Measurements from ENCODE around the gene LTN1. TPM values are rescaled to one million over a fixed set of nuclear protein-coding genes. Genes with fewer than 3 reads are reported as not detected.

The LTN1 gene
- polyA plus RNA-seq, 1 of the 3 experiments (the other 2 are of a cell fraction): 3.2 TPM

DNA sequence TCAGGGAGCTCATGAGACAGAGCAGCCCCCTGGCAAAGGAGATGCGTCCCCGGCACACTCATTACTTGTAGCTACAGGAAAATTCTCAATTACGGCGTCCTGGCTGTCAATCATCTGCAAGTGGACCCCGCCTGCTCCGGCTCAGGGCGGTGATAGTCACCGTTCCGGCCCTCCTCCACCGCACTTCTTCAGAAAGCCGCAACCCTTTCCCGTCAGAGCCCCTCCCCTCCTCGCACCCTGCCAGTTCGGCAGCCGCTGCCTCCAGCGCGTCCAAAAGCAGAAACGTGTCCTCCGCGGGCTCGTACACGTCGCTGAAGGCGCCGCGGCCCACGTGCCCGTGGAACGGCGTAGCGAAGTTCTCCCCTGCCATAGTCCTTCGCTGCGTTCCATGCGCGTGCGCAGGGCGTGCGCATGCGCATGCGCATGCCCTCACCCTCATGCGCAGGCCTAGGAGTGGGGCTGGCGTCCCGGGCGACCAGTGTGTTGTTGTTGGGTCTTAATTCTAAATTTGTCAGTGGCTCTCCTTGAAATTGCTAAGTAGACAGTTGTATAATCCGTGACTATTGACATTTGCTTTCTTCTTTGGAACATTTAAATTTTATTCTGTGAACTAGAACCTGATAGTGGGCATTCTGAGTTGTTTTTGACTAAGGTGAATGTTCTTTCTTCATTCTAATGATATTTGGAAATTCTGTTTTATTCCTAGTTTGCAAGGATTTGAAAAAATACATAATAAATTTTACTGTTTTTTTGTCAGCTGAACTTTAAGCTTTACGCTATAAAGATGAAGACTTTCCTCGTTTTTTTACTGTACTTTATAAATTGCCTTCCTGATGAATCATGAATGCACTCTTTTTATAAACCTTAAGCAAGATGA, 107.5 kb downstream of the LTN1 start (continued):
- TF ChIP-seq SMC3 (IDR thresholded peaks at IDR 0.05; ENCODE audit: low read depth, low read length): no peak
- TF ChIP-seq, protein P1, sequence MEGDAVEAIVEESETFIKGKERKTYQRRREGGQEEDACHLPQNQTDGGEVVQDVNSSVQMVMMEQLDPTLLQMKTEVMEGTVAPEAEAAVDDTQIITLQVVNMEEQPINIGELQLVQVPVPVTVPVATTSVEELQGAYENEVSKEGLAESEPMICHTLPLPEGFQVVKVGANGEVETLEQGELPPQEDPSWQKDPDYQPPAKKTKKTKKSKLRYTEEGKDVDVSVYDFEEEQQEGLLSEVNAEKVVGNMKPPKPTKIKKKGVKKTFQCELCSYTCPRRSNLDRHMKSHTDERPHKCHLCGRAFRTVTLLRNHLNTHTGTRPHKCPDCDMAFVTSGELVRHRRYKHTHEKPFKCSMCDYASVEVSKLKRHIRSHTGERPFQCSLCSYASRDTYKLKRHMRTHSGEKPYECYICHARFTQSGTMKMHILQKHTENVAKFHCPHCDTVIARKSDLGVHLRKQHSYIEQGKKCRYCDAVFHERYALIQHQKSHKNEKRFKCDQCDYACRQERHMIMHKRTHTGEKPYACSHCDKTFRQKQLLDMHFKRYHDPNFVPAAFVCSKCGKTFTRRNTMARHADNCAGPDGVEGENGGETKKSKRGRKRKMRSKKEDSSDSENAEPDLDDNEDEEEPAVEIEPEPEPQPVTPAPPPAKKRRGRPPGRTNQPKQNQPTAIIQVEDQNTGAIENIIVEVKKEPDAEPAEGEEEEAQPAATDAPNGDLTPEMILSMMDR (IDR thresholded peaks at IDR 0.05): no peak
- no peak for TF ChIP-seq FOSL2 (IDR thresholded peaks at IDR 0.05; ENCODE audit: borderline replicate concordance, low read depth)
- TF ChIP-seq SIN3A (IDR thresholded peaks at IDR 0.05; ENCODE audit: borderline replicate concordance, low read depth, low read length): peak; percentile 58; the same call in 1 of the 2 replicates
- TF ChIP-seq ELF1 (IDR thresholded peaks at IDR 0.05): no peak
- peak; percentile 19; the same call in 1 of the 2 replicates for TF ChIP-seq TCF12 (IDR thresholded peaks at IDR 0.05)
- TF ChIP-seq, protein P2, sequence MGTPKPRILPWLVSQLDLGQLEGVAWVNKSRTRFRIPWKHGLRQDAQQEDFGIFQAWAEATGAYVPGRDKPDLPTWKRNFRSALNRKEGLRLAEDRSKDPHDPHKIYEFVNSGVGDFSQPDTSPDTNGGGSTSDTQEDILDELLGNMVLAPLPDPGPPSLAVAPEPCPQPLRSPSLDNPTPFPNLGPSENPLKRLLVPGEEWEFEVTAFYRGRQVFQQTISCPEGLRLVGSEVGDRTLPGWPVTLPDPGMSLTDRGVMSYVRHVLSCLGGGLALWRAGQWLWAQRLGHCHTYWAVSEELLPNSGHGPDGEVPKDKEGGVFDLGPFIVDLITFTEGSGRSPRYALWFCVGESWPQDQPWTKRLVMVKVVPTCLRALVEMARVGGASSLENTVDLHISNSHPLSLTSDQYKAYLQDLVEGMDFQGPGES (IDR thresholded peaks at IDR 0.05; ENCODE audit: low read depth, low read length): no peak
- peak; percentile 100 for TF ChIP-seq MAX (IDR thresholded peaks at IDR 0.05; ENCODE audit: low read depth)
- TF ChIP-seq, protein P3, sequence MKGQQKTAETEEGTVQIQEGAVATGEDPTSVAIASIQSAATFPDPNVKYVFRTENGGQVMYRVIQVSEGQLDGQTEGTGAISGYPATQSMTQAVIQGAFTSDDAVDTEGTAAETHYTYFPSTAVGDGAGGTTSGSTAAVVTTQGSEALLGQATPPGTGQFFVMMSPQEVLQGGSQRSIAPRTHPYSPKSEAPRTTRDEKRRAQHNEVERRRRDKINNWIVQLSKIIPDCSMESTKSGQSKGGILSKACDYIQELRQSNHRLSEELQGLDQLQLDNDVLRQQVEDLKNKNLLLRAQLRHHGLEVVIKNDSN (IDR thresholded peaks at IDR 0.05; ENCODE audit: borderline replicate concordance, low read depth): peak; percentile 80
- TF ChIP-seq GABPA (IDR thresholded peaks at IDR 0.05; ENCODE audit: low read depth): no peak
- no peak for TF ChIP-seq MEF2A (IDR thresholded peaks at IDR 0.05; ENCODE audit: borderline replicate concordance, low read depth)
- TF ChIP-seq, protein P4, sequence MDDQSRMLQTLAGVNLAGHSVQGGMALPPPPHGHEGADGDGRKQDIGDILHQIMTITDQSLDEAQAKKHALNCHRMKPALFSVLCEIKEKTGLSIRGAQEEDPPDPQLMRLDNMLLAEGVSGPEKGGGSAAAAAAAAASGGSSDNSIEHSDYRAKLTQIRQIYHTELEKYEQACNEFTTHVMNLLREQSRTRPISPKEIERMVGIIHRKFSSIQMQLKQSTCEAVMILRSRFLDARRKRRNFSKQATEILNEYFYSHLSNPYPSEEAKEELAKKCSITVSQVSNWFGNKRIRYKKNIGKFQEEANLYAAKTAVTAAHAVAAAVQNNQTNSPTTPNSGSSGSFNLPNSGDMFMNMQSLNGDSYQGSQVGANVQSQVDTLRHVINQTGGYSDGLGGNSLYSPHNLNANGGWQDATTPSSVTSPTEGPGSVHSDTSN (IDR thresholded peaks at IDR 0.05): peak; percentile 99
- TF ChIP-seq, protein P5, sequence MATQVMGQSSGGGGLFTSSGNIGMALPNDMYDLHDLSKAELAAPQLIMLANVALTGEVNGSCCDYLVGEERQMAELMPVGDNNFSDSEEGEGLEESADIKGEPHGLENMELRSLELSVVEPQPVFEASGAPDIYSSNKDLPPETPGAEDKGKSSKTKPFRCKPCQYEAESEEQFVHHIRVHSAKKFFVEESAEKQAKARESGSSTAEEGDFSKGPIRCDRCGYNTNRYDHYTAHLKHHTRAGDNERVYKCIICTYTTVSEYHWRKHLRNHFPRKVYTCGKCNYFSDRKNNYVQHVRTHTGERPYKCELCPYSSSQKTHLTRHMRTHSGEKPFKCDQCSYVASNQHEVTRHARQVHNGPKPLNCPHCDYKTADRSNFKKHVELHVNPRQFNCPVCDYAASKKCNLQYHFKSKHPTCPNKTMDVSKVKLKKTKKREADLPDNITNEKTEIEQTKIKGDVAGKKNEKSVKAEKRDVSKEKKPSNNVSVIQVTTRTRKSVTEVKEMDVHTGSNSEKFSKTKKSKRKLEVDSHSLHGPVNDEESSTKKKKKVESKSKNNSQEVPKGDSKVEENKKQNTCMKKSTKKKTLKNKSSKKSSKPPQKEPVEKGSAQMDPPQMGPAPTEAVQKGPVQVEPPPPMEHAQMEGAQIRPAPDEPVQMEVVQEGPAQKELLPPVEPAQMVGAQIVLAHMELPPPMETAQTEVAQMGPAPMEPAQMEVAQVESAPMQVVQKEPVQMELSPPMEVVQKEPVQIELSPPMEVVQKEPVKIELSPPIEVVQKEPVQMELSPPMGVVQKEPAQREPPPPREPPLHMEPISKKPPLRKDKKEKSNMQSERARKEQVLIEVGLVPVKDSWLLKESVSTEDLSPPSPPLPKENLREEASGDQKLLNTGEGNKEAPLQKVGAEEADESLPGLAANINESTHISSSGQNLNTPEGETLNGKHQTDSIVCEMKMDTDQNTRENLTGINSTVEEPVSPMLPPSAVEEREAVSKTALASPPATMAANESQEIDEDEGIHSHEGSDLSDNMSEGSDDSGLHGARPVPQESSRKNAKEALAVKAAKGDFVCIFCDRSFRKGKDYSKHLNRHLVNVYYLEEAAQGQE (IDR thresholded peaks at IDR 0.05; ENCODE audit: low read depth, low read length): peak; percentile 39; the same call in 1 of the 2 replicates
- TF ChIP-seq EP300 (IDR thresholded peaks at IDR 0.05; ENCODE audit: borderline replicate concordance in 1 of 2, low read depth in 1 of 2, low read length in 1 of 2): no peak; a peak in 1 of 4 replicates
- peak; percentile 68; the same call in 1 of the 2 replicates for TF ChIP-seq YY1 (IDR thresholded peaks at IDR 0.05; ENCODE audit: low read depth)
- TF ChIP-seq RAD21 (IDR thresholded peaks at IDR 0.05; ENCODE audit: low read length): no peak; the same call in 1 of the 2 replicates

Measured in SK-N-SH (cell line).